ENCODE data around the gene FZD1.

- TF ChIP-seq CTCF (conservative IDR thresholded peaks at IDR 0.05; ENCODE audit: low read depth, low read length) (no peak), EZH2phosphoT487 (IDR thresholded peaks at IDR 0.05; ENCODE audit: borderline replicate concordance, low read length) (no peak), EZH2 (IDR thresholded peaks at IDR 0.05; ENCODE audit: low read length, unreplicated experiment) (no peak)
These were observed 12.4 kb upstream of the FZD1 start for GRCh38 chr7:91251877-91252276.
